ENCODE measurements around the gene MCMBP. TPM values are rescaled to one million over a fixed set of nuclear protein-coding genes. Genes with fewer than 3 reads are reported as not detected.

The MCMBP gene
- total and polyA plus RNA-seq, 11 donors, result 8.7 to 39.4 (median 29.7) TPM

GRCh38 chr10:119829429-119829828 is 43.2 kb downstream of the MCMBP start:
- intact Hi-C loops (cut with DNase I), result no loop called here
- no peak overlapping the region for H3K27ac ChIP-seq
- H3K27me3 ChIP-seq, result no peaks in the 10 kb centered on the region
- H3K36me3 ChIP-seq, result peaks cover 0 to 99% (median 83%) of the 10 kb centered on the region in 9 donors
- ATAC-seq (no peak), DNase-seq (no peak)
- no peak overlapping the region for H3K4me3 ChIP-seq
- H3K4me1 ChIP-seq, result no peaks in the 10 kb centered on the region
- WGBS, 4 donors, result 87 to 92% (median 89%) methylated on average over 7 of the region's 7 CpGs
- TF ChIP-seq, protein P1, sequence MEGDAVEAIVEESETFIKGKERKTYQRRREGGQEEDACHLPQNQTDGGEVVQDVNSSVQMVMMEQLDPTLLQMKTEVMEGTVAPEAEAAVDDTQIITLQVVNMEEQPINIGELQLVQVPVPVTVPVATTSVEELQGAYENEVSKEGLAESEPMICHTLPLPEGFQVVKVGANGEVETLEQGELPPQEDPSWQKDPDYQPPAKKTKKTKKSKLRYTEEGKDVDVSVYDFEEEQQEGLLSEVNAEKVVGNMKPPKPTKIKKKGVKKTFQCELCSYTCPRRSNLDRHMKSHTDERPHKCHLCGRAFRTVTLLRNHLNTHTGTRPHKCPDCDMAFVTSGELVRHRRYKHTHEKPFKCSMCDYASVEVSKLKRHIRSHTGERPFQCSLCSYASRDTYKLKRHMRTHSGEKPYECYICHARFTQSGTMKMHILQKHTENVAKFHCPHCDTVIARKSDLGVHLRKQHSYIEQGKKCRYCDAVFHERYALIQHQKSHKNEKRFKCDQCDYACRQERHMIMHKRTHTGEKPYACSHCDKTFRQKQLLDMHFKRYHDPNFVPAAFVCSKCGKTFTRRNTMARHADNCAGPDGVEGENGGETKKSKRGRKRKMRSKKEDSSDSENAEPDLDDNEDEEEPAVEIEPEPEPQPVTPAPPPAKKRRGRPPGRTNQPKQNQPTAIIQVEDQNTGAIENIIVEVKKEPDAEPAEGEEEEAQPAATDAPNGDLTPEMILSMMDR (IDR thresholded peaks at IDR 0.05), result no peak
- no peak for TF ChIP-seq POLR2A (IDR thresholded peaks at IDR 0.05)
- no peaks in the 10 kb centered on the region for H3K9me3 ChIP-seq

DNA sequence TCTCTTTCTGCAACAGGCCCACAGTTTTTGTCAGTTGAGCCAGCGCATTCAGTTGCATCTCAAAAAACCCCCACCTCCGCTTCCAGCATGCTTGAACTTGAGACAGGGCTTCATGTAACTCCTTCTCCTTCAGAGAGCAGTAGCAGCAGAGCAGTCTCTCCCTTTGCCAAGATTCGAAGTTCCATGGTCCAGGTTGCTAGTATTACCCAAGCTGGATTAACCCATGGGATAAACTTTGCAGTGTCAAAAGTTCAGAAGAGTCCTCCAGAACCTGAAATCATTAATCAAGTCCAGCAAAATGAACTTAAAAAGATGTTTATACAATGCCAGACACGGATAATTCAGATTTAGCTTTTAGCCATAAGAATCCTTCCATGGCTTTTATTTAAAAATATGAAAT is 45.2 kb downstream of the MCMBP start:
- Histone ChIP-seq H3K27ac (no peak overlapping the region), H3K27me3 (no peaks in the 10 kb centered on the region), H3K9me3 (no peaks in the 10 kb centered on the region), H3K4me3 (no peak overlapping the region), H3K36me3 (peaks cover 0 to 99% (median 80%) of the 10 kb centered on the region in 9 donors), H3K4me1 (no peaks in the 10 kb centered on the region)
- TF ChIP-seq POLR2A (IDR thresholded peaks at IDR 0.05), result no peak
- TF ChIP-seq, protein P1 (IDR thresholded peaks at IDR 0.05), result no peak
- intact Hi-C loops (cut with DNase I), result no loop called here
- no peak for DNase-seq
- ATAC-seq, result no peak
- WGBS, 4 donors, result 92 to 95% (median 94%) methylated on average over 4 of the region's 4 CpGs

GRCh38 chr10:119826771-119827170 is 45.9 kb downstream of the MCMBP start:
- DNase-seq, result no peak
- TF ChIP-seq POLR2A (IDR thresholded peaks at IDR 0.05), result no peak
- TF ChIP-seq, protein P1 (IDR thresholded peaks at IDR 0.05), result no peak
- intact Hi-C loops (cut with DNase I), result no loop called here
- Histone ChIP-seq H3K36me3 (peaks cover 0 to 94% (median 75%) of the 10 kb centered on the region in 9 donors), H3K9me3 (no peaks in the 10 kb centered on the region), H3K27ac (no peak overlapping the region), H3K4me3 (no peak overlapping the region), H3K4me1 (no peaks in the 10 kb centered on the region), H3K27me3 (no peaks in the 10 kb centered on the region)
- no peak for ATAC-seq
- 85 to 92% (median 89%) methylated on average over 6 of the region's 6 CpGs for WGBS, 4 donors

DNA sequence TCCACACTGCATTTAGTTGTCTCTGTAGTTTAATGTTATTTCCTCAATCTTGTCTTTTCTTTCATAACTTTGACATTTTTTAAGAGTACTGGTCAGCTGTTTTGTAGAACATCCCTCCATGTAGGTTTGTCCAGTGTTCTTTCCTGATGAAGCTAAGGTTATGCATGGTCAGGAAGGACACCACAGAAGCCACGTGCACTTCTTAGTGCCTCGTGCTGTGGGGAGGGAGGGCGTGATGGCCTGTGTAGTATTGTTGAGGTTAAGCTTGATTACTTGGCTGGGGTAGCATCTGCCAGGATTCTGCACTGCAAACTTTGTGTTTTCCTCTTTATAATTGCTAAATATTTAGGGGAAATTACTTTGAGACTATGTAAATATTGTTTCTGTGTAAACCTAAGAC is 48.3 kb downstream of the MCMBP start:
- intact Hi-C loops (cut with DNase I), result no loop called here
- Histone ChIP-seq H3K4me3 (no peak overlapping the region), H3K36me3 (peaks cover 0 to 69% (median 50%) of the 10 kb centered on the region in 9 donors), H3K9me3 (no peaks in the 10 kb centered on the region), H3K4me1 (no peaks in the 10 kb centered on the region), H3K27me3 (no peaks in the 10 kb centered on the region), H3K27ac (no peak overlapping the region)
- no peak for ATAC-seq
- DNase-seq, result no peak
- no peak for TF ChIP-seq POLR2A (IDR thresholded peaks at IDR 0.05)
- TF ChIP-seq, protein P1 (IDR thresholded peaks at IDR 0.05), result no peak
- WGBS, 4 donors, result 83 to 95% (median 85%) methylated on average over 3 of the region's 3 CpGs

All from heart left ventricle (tissue), 16 donors.